Erythroblast (primary cell): ENCODE results near the gene MAST4.

ENCODE experiments used
- GATA1 ChIP-seq: IDR thresholded peaks from 2 replicates; pipeline ENCODE4 v1.6.1; 2011; ENCODE audit warnings: low read depth, mild to moderate bottlenecking, control low read depth, low read length, moderate library complexity
- POLR2A ChIP-seq: IDR thresholded peaks from 2 replicates; pipeline ENCODE4 v1.6.1; 2011; ENCODE audit warnings: mild to moderate bottlenecking, low read length

- no peak for TF ChIP-seq POLR2A
- TF ChIP-seq GATA1 = no peak
These were observed 146.1 kb downstream of the MAST4 start for GRCh38 chr5:66742083-66742895.
